GM12865 (cell line): Measurements from ENCODE around the gene AGPAT1.
A peak's percentile ranks its signal among the peaks of the same experiment; 100 is the strongest.

Experiments
- DNase-seq: peaks from one replicate; pipeline ENCODE4 v3.0.0; 2010; ENCODE audit warnings: low read depth
- H3K4me3 ChIP-seq: 2 replicates; pipeline ENCODE4 v1.5.1; 2011; ENCODE audit warnings: mild to moderate bottlenecking, low read depth, low read length, control low read depth
- TF ChIP-seq, protein P1 (sequence below): IDR thresholded peaks from 2 replicates; pipeline ENCODE4 v1.5.1; 2011; ENCODE audit warnings: low read length, control low read depth, low read depth, inconsistent platforms; ENCODE audit not compliant: insufficient read depth; ENCODE audit errors: missing control alignments

AGPAT1 gene

DNA sequence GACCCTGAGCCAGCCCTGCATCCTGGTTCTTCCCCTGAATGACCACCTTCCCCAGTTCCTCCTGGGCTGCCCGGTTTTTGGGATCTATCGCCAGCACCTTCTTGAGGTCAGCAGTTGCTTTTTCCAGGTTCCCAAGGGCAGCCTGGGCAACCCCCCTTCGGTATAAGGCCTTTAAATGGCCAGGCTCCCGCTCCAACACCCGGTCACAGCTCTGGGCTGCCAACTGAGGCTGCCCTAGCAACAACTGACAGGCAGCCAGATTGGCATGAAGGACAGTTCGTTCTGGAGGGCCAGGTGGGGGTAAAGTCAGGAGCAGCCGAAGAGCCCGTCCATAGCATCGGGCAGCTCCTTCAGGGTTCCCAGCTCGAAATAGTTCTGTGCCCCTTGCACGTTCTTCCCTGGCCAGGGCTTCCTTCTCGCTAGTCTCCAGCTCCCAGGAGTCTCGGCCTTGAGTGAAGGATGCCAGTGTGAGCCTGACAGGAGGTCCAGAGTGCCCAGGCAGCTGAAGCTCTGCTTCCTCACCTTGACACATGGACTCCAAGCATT, 47.1 kb downstream of the AGPAT1 start:
- H3K4me3 ChIP-seq: no peak overlapping the region; the same call in 1 of the 2 replicates
- no peak for DNase-seq
- TF ChIP-seq, protein P1, sequence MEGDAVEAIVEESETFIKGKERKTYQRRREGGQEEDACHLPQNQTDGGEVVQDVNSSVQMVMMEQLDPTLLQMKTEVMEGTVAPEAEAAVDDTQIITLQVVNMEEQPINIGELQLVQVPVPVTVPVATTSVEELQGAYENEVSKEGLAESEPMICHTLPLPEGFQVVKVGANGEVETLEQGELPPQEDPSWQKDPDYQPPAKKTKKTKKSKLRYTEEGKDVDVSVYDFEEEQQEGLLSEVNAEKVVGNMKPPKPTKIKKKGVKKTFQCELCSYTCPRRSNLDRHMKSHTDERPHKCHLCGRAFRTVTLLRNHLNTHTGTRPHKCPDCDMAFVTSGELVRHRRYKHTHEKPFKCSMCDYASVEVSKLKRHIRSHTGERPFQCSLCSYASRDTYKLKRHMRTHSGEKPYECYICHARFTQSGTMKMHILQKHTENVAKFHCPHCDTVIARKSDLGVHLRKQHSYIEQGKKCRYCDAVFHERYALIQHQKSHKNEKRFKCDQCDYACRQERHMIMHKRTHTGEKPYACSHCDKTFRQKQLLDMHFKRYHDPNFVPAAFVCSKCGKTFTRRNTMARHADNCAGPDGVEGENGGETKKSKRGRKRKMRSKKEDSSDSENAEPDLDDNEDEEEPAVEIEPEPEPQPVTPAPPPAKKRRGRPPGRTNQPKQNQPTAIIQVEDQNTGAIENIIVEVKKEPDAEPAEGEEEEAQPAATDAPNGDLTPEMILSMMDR: no peak

DNA sequence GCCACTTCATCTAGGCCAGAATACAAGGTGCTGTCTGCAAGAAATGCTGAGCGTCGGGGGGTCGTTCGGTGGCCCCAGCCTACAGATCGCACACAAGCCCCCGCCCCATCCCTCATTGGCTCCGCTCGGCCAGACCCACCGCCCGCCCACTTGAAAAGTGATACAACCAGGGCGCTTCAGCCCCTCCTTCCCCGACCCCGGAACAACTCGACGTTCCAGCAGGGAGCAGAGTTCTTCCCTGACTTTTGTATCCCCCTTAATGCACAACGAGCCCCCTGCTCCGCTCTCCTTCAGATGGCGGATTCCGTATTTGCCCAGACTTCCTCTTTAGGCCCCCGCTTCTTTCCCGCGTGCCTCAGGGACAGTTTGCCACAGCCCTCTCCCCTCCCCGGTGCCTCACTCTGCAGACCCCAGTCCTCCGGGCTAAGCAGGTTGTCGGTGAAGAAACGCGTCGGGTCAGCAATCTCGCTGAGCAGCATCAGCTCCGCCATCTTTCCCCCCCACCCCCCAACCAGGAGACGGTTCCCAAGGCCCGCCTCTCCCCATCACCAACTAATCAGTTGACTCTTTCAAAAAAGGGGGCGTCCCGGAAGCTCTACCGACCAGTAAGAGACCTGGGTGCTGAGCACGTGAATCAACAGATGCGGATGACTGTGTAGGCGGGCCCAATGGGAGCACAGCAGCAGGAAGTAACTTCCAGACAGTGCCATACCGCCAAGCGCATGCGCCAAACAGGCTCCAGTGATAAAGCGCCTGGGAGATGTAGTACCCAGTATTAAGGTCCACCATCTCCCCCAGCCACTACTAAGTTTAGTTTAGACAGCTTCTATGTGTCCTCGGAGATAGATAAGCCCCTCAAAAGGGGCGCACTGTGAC, 47.9 kb downstream of the AGPAT1 start, which contains the start of gene ATF6B:
TSS of gene ATF6B (minus strand) at position 530 of the 876 bp plus-strand sequence. CDS start at position 491, 39 bp downstream.
- DNase-seq: peak; percentile 99
- TF ChIP-seq, protein P1: no peak
- H3K4me3 ChIP-seq: peak within 1 kb of the TSS; percentile 96

DNA sequence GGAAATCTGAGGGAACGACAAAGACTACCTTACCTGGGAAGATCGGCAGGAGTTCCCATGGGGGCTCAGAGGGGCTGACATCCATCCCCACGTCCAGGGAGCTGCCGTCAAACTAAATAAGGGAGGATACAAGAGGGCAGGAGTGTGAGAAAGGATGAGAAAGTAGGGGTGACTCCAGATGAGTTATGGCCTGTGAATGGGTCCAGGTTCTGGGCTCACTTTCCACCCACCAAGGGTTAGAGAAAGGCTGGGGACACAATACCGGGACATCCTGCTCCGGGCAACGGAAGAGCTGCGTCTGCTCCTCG, 48.5 kb downstream of the AGPAT1 start:
- TF ChIP-seq, protein P1: no peak
- peak overlapping the region; percentile 96 for H3K4me3 ChIP-seq
- DNase-seq: no peak

DNA sequence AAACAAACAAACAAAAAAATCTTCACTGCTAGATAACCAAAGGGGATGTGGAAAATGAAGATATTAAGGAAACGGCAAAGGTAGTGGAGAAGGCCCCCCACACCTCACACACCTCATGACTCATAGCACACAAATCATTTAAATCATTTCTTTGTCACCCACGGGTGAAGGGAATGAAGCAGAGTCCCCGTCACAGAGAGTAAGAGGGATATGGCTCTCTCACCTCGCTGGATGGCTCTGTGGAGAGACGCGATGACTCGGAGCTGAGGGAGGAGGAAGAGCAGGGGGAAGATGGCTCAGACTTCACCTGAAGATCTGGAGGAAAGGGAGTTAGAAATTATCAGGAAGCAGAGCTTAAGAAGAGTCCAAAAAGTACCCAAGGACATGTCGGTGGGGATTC, 49.0 kb downstream of the AGPAT1 start:
- peak overlapping the region; percentile 96 for H3K4me3 ChIP-seq
- TF ChIP-seq, protein P1: no peak
- DNase-seq: no peak

DNA sequence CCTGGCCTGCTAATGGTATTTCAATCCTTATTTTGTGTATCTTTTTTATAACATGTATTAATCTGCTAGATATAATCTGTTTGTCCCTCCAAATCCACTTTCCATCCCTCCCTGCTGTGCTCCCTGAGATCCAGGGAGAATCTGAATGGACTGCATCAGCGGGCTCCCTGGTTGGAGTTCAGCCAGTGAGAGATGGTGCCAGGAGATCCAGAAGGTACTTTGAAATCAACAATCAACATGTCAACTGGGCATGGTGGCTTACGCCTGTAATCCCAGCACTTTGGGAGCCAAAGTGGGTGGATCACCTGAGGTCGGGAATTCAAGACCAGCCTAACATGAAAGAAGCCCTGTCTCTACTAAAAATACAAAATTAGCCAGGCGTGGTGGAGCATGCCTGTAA, 52.2 kb downstream of the AGPAT1 start:
- no peak for DNase-seq
- H3K4me3 ChIP-seq: no peak overlapping the region
- TF ChIP-seq, protein P1: no peak

DNA sequence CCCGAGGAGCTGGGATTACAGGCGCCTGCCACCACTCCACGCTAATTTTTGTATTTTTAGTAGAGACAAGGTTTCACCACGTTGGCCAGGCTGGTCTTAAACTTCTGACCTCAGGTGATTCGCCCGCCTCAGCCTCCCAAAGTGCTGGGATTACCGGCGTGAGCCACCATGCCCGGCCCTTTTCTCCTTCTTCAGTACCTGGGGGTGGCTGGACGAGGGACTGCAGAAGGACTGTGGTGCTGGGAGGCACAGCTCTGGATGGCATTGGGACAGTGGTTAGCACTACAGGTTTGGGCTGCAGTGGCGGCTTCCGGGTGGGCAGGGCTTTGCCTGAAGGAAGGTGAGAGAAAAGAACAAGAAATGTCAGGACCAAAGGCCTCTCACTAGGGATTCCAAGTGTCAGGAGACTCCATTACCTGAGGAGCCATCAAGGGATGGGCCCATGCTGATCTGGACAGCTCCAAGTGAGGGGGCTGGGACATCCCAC, 55.3 kb downstream of the AGPAT1 start:
- H3K4me3 ChIP-seq: no peak overlapping the region

More for the DNA sequence above, 55.3 kb downstream of the AGPAT1 start:
- DNase-seq: no peak
- TF ChIP-seq, protein P1: no peak
